GM18868 (cell line): ENCODE results near the gene MYOZ1.
"Not testable (repeated sequence)": the region's sequence is repeated elsewhere in the genome, so short reads cannot be mapped to it uniquely, and the experiment has no call there.

Experiments
- ATAC-seq: cut with Tn5 transposase; IDR thresholded peaks from one replicate; pipeline ENCODE4 v1.9.1; 2021; ENCODE audit warnings: mild to moderate bottlenecking, moderate library complexity; ENCODE audit not compliant: unreplicated experiment

MYOZ1 gene

GRCh38 chr10:73641328-73642060 is at the start of gene MYOZ1:
TSS of gene MYOZ1 (minus strand) at chr10:73641474. CDS start at chr10:73640017, 1,457 bp downstream.
- no peak for ATAC-seq

DNA sequence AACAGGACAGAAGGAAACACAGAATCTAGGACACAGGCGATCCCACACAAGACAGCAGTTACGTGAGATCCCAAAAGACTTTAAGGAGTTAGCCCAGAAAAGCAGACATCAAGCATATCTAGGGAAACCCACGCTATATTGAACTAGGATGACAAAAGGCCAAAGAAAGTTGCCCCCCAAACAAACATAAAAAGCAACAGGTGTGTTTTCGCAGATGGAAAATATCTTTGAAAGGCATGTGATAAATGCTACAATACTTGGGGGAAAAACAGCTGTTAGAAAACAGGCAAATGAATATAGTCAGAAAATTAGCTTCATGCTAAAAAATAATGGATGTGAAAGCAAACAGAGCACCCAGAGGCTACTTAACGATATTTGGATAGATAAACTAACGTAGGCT is 49.5 kb upstream of the MYOZ1 start:
- ATAC-seq = not testable (repeated sequence)

GRCh38 chr10:73689596-73689995 is 48.3 kb upstream of the MYOZ1 start:
- not testable (repeated sequence) for ATAC-seq

DNA sequence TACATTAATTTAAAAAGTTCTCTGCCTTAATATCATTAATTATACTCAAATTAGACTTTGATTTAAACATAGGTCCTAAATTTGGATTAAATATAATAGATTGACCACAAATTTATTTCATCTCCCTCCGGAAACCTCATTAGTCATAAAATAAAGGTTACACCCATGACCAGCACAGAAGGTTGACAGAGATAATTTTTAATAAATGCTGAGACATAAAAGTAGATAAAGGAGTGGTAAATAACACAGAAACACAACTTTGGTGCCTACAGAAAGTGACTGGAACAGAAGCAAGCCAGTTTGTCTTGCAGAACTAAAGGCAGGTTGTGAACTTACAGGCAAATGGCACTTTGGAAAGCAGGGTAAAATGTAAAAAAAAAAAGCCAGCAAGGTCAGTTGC is 46.4 kb upstream of the MYOZ1 start:
- not testable (repeated sequence) for ATAC-seq

DNA sequence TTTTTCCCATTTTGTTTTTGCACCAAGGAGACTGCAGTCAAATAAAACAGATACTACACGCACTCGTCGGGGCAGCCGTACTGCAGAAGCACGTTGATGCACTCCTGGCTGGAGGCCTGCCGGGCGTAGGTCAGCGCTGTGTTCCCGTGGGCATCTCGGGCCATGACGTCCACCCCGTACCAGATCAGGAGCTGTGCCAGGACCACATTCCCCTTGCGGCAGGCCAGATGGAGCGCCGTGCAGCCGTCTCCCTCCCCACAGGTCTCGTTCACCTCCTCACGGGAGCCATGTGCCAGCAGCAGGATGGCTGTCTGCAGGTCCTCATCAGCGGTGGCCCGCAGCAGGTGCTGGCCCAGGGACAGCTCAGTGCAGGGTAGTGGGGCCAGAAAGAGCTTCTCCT is 33.3 kb upstream of the MYOZ1 start:
- not testable (repeated sequence) for ATAC-seq

- not testable (repeated sequence) for ATAC-seq
Measured at GRCh38 chr10:73668378-73668777, 27.1 kb upstream of the MYOZ1 start.

DNA sequence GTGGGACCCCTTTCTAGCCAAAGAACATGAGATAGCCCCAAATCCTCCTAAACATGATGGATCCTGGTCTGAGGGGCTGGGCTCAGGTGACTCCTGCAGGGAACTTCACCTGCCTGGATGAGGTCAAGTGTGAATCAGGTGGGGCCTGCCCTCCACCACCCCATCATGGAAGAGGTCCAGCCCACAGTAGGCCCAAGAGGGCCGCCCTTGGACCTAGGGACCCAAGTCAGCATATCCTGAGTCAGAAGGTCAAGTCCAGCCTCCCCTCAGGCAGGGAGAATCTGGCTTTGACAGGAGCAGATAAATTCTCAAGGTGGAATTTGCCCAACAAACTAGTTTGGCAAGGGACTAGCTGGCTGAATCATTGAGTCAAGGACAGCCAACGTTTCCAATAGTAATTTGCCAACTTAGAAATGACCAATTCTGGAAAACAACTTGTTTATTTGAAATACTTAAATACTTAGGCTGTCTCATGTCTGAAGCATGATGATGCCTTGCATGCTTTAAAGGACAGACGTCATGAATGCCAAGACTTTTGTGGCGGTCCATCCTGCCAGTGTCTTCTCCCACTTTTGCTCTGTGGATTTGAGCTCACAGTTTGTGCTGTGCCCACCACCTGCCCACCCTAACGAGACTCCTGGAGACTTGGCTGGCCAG is 25.0 kb upstream of the MYOZ1 start:
- ATAC-seq = not testable (repeated sequence)

DNA sequence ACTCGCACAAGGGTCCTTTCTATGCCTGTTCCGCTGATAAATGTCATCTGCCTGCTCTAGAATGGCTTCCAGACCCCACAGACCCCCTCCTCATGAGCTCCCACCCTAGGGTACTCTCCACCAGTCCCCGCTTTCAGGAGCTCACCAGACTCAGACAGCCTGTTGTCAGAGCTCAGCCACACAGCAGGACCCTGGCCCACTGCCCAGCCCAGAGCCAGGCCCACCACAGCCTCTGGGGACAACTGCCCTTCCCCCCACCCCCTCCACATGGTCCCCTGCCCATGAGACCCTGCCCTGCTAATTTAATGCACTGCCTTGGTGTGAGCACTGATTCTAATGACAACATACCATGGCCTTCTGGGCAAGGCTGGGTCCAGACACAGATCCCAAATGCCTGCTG is 24.3 kb upstream of the MYOZ1 start:
- not testable (repeated sequence) for ATAC-seq

GRCh38 chr10:73664156-73665040 is 23.1 kb upstream of the MYOZ1 start:
- not testable (repeated sequence) for ATAC-seq

DNA sequence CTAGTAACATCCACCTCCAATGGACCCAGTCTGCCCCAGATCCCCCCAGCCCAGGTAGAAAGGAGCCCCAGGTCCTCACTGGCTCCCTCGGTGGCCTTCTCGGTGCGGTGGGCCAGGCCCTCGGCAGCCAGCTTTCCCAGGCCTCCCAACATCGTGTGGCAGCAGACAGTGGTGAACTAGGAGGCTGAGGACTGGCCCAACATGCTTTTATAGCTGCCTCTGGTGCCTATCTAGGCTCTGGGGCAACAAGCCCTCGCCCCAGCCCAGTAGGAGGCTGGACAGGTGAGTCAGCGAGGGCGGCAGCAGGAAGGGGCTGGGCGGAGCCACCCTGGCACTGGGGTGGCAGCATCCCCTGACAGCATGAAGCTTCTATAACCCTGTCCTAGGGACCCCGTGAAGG is 22.3 kb upstream of the MYOZ1 start:
- not testable (repeated sequence) for ATAC-seq

DNA sequence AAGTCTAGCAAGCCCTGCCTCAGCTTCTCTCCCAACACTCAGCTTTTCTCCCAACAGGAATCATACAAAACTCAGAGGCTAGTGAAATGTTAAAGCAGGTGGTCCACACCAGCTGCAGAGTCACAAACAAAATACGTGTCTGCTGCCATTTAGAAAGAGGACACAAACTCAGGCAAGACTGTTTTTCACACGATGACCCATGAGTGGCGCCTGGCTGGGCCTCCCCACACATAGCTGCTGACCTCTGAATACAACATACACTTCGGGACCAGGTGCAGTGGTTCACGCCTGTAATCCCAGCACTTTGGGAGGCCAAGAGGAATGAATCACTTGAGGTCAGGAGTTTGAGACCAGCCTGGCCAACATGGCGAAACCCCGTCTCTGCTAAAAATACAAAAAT is 21.4 kb upstream of the MYOZ1 start:
- ATAC-seq = not testable (repeated sequence)

- ATAC-seq = no peak
Measured at GRCh38 chr10:73655990-73656298, 14.7 kb upstream of the MYOZ1 start, which contains the start of gene SYNPO2L. TSS of gene SYNPO2L (minus strand) at chr10:73656029. CDS start at chr10:73655922, 107 bp downstream.

- ATAC-seq = no peak
Measured at GRCh38 chr10:73655257-73655989, 14.1 kb upstream of the MYOZ1 start.

GRCh38 chr10:73653701-73654100 is 12.4 kb upstream of the MYOZ1 start:
- ATAC-seq = no peak

DNA sequence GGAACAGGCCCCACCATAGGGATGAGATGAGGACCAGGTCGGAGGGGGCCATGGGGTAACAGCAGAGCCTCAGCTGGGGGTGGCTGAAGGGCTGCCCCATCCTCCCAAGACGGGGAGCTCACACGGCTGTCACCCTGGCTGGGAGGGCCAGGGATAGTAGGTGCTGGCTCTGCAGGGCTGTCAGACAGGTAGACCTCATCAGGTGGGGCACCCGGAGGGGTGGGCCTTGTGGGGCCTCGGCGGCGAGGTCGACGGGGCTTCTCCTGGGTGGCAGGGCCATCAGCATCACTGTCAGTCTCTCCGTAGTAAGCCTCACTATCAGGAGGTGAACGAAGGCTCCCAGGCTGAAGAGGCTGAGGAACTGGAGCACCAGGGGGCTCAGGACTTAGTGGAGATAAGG is 11.9 kb upstream of the MYOZ1 start:
- ATAC-seq = no peak

DNA sequence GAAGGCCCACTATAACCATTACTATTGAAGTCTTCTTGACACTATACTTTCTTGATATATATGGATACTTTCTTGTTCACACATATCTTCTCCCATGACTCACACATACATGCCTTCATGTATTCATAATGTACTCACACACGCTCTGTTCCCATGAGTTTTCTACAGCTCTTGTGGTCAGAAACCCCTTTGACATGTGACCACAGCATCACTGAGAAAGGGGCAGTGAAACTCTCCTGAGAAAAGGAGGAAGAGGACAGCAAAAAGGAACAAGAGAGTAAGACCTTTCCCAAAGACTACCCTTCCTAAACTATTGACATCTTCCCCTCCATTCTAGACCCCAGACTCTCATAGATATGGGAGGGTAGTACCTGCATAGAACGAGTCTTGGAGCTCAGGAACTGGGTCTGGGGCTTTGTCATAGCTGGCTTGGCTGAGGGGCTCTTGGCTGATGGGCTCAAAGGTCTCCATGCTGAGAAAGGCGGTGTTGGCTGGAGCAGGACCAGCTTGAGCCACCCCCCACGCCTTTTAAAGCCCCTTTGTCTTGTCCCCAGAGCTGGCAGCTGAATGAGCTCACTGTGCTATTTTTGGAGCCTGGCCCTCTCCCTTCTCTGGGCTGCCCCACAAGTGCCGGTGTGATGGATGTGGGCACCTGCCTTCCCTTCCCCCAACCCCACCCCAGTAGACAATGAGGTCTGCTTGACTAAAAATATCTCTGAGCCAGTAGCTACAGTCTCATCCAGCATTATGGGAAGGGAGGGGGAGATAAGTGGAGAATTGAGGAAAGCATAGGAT is 9.5 kb upstream of the MYOZ1 start:
- ATAC-seq = peak; percentile 50

DNA sequence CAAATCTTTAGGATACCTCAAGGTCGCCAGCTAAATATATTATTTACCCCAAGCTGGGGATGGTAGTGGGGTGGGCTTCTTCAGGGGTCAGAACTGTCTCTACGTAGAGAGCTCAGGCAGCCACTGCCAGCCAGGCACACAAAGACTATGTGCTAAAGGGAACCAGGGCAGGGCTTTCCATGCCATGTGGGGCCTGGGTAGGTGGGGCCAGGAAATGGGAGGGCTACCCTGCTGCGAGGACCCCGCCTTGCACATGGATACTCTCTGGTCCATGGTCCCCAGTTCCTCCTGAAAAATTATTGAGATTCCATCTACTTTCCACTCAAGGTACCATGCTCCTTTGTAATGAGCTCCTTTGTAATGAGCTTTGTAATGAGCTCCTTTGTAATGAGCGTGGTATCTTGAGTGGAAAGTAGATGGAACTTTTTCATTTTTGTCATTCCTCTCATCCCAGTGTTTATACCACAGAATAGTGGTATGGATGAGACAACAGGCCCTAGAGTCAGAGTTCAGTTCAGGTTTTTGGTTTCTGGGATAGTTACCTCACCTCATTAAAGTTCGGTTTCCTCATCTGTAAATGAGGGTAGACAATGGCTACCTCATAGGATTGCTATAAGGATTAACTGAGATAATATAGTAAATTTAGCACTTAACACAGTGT is 8.7 kb upstream of the MYOZ1 start:
- no peak for ATAC-seq

GRCh38 chr10:73648975-73649829 is 7.9 kb upstream of the MYOZ1 start:
- ATAC-seq = no peak
